ENCODE data around the gene NGF.

DNA sequence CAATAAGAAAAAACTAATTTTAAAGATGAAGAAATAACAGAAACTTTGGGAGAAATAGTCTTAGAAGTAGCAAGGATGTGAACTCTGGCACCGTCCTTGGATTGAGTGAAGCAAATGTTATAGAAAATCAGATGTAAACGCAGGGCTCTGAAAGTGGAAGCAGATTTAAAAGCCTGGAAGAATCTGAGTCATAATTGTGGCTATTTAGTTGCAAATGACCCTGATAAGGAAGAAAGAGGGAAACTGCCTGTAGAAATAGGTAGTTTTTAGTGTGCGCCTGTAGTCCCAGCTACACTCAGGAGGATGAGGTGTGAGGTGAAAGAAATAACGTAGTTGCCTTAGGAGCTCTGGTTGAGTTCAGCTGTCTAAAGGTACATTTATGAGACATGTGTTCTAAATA lies 101.0 kb downstream of the NGF start:
- TF ChIP-seq, protein P1, sequence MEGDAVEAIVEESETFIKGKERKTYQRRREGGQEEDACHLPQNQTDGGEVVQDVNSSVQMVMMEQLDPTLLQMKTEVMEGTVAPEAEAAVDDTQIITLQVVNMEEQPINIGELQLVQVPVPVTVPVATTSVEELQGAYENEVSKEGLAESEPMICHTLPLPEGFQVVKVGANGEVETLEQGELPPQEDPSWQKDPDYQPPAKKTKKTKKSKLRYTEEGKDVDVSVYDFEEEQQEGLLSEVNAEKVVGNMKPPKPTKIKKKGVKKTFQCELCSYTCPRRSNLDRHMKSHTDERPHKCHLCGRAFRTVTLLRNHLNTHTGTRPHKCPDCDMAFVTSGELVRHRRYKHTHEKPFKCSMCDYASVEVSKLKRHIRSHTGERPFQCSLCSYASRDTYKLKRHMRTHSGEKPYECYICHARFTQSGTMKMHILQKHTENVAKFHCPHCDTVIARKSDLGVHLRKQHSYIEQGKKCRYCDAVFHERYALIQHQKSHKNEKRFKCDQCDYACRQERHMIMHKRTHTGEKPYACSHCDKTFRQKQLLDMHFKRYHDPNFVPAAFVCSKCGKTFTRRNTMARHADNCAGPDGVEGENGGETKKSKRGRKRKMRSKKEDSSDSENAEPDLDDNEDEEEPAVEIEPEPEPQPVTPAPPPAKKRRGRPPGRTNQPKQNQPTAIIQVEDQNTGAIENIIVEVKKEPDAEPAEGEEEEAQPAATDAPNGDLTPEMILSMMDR (conservative IDR thresholded peaks at IDR 0.05; ENCODE audit: low read length) = no peak
- TF ChIP-seq EZH2phosphoT487 (IDR thresholded peaks at IDR 0.05; ENCODE audit: borderline replicate concordance) = no peak
